Natural killer cell (primary cell): Measurements from ENCODE around the gene TRAIP. TPM values are rescaled to one million over a fixed set of nuclear protein-coding genes. Genes with fewer than 3 reads are reported as not detected.

Experiments used
- ATAC-seq, 3 donors: fragments of 150-1000 bp in 2 of 3; fragments of 200-7000 bp in 1 of 3; cut with Tn5 transposase; 1 replicate in 1 of 3; 2 replicates in 2 of 3; pipeline ENCODE4 v1.10.0; 2021; ENCODE audit warnings: mild to moderate bottlenecking in 2 of 3, moderate library complexity in 2 of 3
- DNase-seq, 2 donors: peaks; one replicate each; pipeline versions ENCODE4 v3.0.0 to v3.0.0-alpha.2; 2013 to 2021; ENCODE audit warnings: mixed read lengths in 1 of 2
- H3K27ac ChIP-seq: one replicate; pipeline ENCODE4 v1.5.1; 2013; ENCODE audit warnings: mild to moderate bottlenecking, low read length
- H3K27me3 ChIP-seq: one replicate; pipeline ENCODE4 v1.6.1; 2013; ENCODE audit warnings: low read length; ENCODE audit not compliant: control insufficient read depth, insufficient read depth
- H3K36me3 ChIP-seq: one replicate; pipeline ENCODE4 v1.6.1; 2013; ENCODE audit warnings: low read length; ENCODE audit not compliant: control insufficient read depth, insufficient read depth
- H3K4me1 ChIP-seq: one replicate; pipeline ENCODE4 v1.6.1; 2013; ENCODE audit warnings: low read length; ENCODE audit not compliant: control insufficient read depth, insufficient read depth
- H3K4me3 ChIP-seq: one replicate; pipeline ENCODE4 v1.5.1; 2013; ENCODE audit warnings: low read length
- H3K9me3 ChIP-seq: one replicate; pipeline ENCODE4 v1.6.1; 2013; ENCODE audit warnings: low read length; ENCODE audit not compliant: control insufficient read depth, insufficient read depth
- H3K27ac Mint-ChIP-seq, 2 donors: one replicate each; pipeline ENCODE4 v1.8.0; 2022; ENCODE audit warnings: mild to moderate bottlenecking in 2 of 2, mixed read lengths in 2 of 2, moderate library complexity in 1 of 2
- H3K27me3 Mint-ChIP-seq, 2 donors: one replicate each; pipeline ENCODE4 v1.8.0; 2022; ENCODE audit warnings: low read depth in 2 of 2, mixed read lengths in 2 of 2
- H3K36me3 Mint-ChIP-seq: one replicate; pipeline ENCODE4 v1.8.0; 2022; ENCODE audit warnings: mixed read lengths
- H3K4me1 Mint-ChIP-seq, 2 donors: one replicate each; pipeline ENCODE4 v1.8.0; 2022; ENCODE audit warnings: mixed read lengths in 2 of 2
- H3K4me3 Mint-ChIP-seq: one replicate; pipeline ENCODE4 v1.8.0; 2022; ENCODE audit warnings: mild to moderate bottlenecking, moderate library complexity, mixed read lengths
- H3K9me3 Mint-ChIP-seq, 2 donors: one replicate each; pipeline ENCODE4 v1.8.0; 2022; ENCODE audit warnings: mixed read lengths in 2 of 2
- WGBS: methylation state at CpG from one replicate; pipeline ENCODE4 v1.1.7; 2013; ENCODE audit warnings: missing lambda C conversion rate; ENCODE audit not compliant: insufficient coverage; 5-methylcytosine and 5-hydroxymethylcytosine counted together
- intact Hi-C: fragments of 100-400 bp; cut with micrococcal nuclease; formaldehyde crosslinking; loops from one replicate; pipeline ENCODE4 v1.14.2; 2022
- total RNA-seq, 4 donors: library from RNA; stranded (reverse); fragments of 120-200 nt in 1 of 4; gene quantifications; one replicate each; pipeline versions ENCODE4 v1.2.3 to v1.2.4, GENCODE V29; 2013 to 2022
- TF ChIP-seq, protein P1 (sequence below): fragments of 200-600 bp; IDR thresholded peaks from one replicate; pipeline ENCODE4 v1.8.0; 2022; ENCODE audit warnings: antibody characterized with exemption

TRAIP gene
- total RNA-seq, 3 donors from 2014 or later (not counting 1 experiment from before 2014, with no cell fraction given), result 3.3 to 6.2 (median 4.0) TPM

GRCh38 chr3:49805367-49805782 is 51.0 kb downstream of the TRAIP start:
- Mint-ChIP-seq H3K9me3 (no peaks in the 10 kb centered on the region), H3K27me3 (peaks cover 12 to 14% of the 10 kb centered on the region in 2 donors), H3K4me3 (peak overlapping the region; percentile 61), H3K27ac (peak overlapping the region; percentile 20 to 26), H3K4me1 (peaks cover 13 to 31% of the 10 kb centered on the region in 2 donors), H3K36me3 (no peaks in the 10 kb centered on the region)
- WGBS, result 46% methylated on average over 2 of the region's 3 CpGs
- H3K36me3 ChIP-seq, result peaks cover 15% of the 10 kb centered on the region
- ATAC-seq, result no peak
- no peaks in the 10 kb centered on the region for H3K9me3 ChIP-seq
- TF ChIP-seq, protein P1, sequence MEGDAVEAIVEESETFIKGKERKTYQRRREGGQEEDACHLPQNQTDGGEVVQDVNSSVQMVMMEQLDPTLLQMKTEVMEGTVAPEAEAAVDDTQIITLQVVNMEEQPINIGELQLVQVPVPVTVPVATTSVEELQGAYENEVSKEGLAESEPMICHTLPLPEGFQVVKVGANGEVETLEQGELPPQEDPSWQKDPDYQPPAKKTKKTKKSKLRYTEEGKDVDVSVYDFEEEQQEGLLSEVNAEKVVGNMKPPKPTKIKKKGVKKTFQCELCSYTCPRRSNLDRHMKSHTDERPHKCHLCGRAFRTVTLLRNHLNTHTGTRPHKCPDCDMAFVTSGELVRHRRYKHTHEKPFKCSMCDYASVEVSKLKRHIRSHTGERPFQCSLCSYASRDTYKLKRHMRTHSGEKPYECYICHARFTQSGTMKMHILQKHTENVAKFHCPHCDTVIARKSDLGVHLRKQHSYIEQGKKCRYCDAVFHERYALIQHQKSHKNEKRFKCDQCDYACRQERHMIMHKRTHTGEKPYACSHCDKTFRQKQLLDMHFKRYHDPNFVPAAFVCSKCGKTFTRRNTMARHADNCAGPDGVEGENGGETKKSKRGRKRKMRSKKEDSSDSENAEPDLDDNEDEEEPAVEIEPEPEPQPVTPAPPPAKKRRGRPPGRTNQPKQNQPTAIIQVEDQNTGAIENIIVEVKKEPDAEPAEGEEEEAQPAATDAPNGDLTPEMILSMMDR, result no peak
- H3K27ac ChIP-seq, result peak overlapping the region; percentile 76
- H3K4me3 ChIP-seq, result no peak overlapping the region
- no peak for DNase-seq
- no peaks in the 10 kb centered on the region for H3K27me3 ChIP-seq
- peaks cover 56% of the 10 kb centered on the region for H3K4me1 ChIP-seq
- intact Hi-C loops, result no loop called here

DNA sequence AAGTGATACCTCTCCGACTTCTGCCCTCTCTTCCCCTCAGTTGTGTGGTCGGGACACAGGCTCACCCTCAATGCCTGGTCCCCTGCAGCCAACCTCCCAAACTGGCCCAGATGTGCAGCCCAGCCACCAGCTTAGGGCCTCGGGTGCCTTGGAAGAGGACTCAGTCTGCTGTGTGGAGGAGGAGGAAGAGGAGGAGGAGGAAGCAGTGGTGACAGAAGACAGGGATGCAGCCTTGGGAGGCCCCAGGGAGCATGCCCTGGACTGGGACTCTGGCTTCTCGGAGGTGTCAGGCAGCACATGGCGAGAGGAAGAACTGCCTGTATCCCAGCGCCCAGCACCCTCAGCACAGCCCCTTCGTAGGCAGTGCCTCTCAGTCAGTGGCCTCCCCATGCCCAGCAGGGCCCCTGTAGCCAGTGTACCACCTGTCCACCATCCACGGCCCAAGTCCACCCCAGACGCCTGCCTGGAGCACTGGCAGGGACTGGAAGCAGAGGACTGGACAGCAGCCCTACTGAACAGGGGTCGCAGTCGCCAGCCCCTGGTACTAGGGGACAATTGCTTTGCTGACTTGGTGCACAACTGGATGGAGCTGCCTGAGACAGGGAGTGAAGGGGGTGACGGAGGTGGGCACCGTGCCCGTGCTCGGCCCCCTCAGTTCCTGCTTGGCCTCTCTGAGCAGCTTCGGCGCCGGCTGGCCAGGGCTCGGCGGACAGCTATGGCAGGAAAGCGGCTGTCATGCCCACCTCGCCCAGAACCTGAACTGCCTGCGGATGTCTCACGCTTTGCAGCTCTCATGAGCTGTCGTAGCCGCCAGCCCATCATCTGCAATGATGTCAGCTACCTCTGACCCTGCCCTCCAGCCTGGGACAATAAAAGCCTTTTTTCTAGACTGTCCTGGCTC is 52.0 kb downstream of the TRAIP start:
- Histone ChIP-seq H3K9me3 (no peaks in the 10 kb centered on the region), H3K4me1 (peaks cover 56% of the 10 kb centered on the region), H3K27ac (peak overlapping the region; percentile 76), H3K4me3 (no peak overlapping the region), H3K27me3 (no peaks in the 10 kb centered on the region), H3K36me3 (peaks cover 7% of the 10 kb centered on the region)
- DNase-seq (no peak), ATAC-seq (no peak)
- intact Hi-C loops, result loop anchor here (5.0 kb wide), 1 partner anchor 288 kb away; no protein-coding TSS in a partner anchor
- WGBS, result 49% methylated on average over 26 of the region's 26 CpGs
- no peaks in the 10 kb centered on the region for H3K36me3 Mint-ChIP-seq
- TF ChIP-seq, protein P1, result no peak
- no peaks in the 10 kb centered on the region for H3K9me3 Mint-ChIP-seq
- peak overlapping the region; percentile 26 to 78 for H3K27ac Mint-ChIP-seq
- peak overlapping the region; percentile 91 for H3K4me3 Mint-ChIP-seq
- H3K27me3 Mint-ChIP-seq, result peaks cover 12 to 14% of the 10 kb centered on the region in 2 donors
- H3K4me1 Mint-ChIP-seq, result peaks cover 13 to 31% of the 10 kb centered on the region in 2 donors

DNA sequence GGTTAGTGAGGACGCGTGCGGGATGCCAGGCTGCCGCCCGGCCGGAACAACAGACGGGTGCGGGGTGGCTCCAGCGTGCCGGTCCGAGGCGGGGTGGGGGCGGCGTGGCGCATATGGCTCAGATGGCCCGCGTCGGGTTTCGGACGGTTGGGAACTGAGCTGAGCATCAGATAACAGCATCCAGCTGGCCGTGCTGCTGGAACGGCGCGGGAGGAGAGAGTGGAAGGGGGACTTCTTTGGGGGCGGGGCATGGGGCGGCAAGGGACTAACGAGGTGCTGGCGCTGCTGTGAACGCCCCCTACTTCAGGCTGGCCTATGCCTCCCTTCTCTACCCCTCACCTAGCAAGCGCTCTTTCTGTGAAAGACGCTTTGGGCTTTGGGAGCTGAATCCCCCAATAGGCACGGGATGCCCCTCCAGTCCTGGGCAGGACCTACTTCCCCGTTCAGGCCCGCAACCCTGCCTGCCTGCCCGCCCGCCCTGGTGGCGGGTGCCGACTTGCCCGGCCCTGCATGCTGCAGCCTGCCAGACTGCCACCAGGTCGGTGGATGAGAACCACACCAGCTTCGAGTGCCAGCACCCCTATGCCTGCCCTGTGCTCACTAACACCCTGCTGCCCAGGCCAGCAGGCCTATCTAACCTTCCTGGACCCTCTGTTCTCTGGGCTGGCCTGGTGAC is 52.8 kb downstream of the TRAIP start:
- TF ChIP-seq, protein P1, result no peak
- Histone ChIP-seq H3K4me1 (peaks cover 56% of the 10 kb centered on the region), H3K9me3 (no peaks in the 10 kb centered on the region), H3K27me3 (no peaks in the 10 kb centered on the region), H3K4me3 (peak overlapping the region; percentile 93), H3K27ac (peak overlapping the region; percentile 64), H3K36me3 (peaks cover 2% of the 10 kb centered on the region)
- H3K27me3 Mint-ChIP-seq, result peaks cover 12 to 14% of the 10 kb centered on the region in 2 donors
- intact Hi-C loops, result loop anchor here (1.0 to 5.0 kb wide), 4 partner anchors 10 to 289 kb away; partner anchors contain the start of genes IP6K1 and UBA7
- H3K4me1 Mint-ChIP-seq, result peaks cover 13 to 31% of the 10 kb centered on the region in 2 donors
- peak overlapping the region in 1 of 2 donors; percentile 78 for H3K27ac Mint-ChIP-seq
- no peaks in the 10 kb centered on the region for H3K36me3 Mint-ChIP-seq
- DNase-seq (peak in 1 of 2 donors; percentile 73), ATAC-seq (peak in 2 of 3 donors; percentile 14 to 18)
- peak overlapping the region; percentile 91 for H3K4me3 Mint-ChIP-seq
- WGBS, result 3% methylated on average over 41 of the region's 41 CpGs
- no peaks in the 10 kb centered on the region for H3K9me3 Mint-ChIP-seq
